HG03571 (cell line): Measurements from ENCODE around the gene ZNF546.
A peak's percentile ranks its signal among the peaks of the same experiment; 100 is the strongest.
"Not testable (repeated sequence)": the region's sequence is repeated elsewhere in the genome, so short reads cannot be mapped to it uniquely, and the experiment has no call there.

Experiments used
- ATAC-seq: cut with Tn5 transposase; IDR thresholded peaks from one replicate; pipeline ENCODE4 v1.9.1; 2021; ENCODE audit not compliant: unreplicated experiment

Gene ZNF546

DNA sequence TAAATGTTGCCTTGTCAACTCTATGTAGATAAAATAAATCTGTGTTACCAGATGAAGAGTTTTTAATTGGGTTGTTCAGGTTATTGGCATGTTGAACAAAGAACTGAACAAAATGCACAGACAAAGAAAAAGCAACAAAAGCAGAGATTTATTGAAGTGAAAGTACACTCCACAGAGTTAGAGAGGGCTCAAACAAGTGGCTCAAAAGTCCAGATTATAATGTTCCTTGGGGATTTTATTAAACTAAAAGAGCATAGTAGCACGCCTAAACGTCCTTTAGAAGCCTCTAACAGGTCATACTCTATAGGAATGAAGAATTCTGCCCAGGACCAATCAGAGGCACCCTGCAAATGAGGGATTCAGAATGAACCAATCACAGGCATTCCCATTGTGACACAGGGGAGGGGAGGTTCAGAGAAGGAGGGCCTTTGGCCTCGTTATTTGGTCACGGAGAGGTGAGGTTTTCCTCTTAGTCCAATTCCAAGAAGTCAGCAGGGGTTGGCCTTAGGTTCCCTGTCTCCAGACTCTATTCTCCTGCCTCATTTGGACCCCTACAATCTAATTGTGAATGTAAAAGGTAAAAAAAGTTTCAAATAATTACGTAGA, 13.1 kb upstream of the ZNF546 start:
- ATAC-seq, result no peak

DNA sequence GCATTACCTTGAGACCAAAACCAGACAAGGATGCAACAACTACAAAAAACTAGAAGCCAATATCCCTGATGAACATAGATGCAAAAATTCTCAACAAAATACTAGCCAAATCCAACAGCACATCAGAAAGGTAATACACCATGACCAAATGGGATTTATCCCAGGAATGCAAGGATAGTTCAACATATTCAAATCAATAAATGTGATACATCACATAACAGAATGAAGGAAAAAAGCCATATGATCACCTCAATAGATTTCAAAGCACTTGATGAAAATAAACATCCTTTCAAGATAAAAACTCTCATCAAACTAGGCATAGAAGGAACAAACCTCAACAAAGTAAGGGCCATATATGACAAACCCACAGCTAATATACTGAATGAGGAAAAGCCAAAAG, 10.2 kb upstream of the ZNF546 start:
- no peak for ATAC-seq

GRCh38 chr19:39987167-39987566, 9.7 kb upstream of the ZNF546 start:
- ATAC-seq, result no peak

- ATAC-seq, result no peak
Measured at GRCh38 chr19:39987596-39987995, 9.3 kb upstream of the ZNF546 start.

DNA sequence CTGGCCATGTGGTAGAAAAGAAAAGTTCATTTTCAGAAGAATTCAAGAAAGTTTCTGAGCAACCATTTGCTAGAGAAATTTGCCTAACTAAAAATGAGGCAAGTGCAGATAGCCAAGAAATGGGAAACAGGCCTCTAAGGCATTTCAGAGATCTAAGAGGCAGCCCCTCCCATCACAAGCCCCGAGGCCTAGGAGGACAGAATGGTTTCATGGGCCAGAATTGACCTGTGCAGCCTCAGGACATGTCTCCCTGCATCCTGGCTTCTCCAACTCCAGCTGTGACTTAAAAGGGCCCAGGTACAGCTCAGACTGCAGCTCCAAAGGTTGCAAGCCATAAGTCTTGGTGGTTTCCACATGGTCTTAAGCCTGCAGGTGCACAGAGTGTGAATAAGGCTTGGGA, 3.3 kb upstream of the ZNF546 start:
- ATAC-seq, result no peak

GRCh38 chr19:39994361-39994760, 2.5 kb upstream of the ZNF546 start:
- ATAC-seq, result no peak

- no peak for ATAC-seq
Measured at GRCh38 chr19:39995794-39996193, 1.1 kb upstream of the ZNF546 start.

- ATAC-seq, result peak; percentile 26
Measured at GRCh38 chr19:39996218-39996810, 546 bp upstream of the ZNF546 start.

- ATAC-seq, result no peak
Measured at GRCh38 chr19:39997638-39998216, 867 bp downstream of the ZNF546 start.

DNA sequence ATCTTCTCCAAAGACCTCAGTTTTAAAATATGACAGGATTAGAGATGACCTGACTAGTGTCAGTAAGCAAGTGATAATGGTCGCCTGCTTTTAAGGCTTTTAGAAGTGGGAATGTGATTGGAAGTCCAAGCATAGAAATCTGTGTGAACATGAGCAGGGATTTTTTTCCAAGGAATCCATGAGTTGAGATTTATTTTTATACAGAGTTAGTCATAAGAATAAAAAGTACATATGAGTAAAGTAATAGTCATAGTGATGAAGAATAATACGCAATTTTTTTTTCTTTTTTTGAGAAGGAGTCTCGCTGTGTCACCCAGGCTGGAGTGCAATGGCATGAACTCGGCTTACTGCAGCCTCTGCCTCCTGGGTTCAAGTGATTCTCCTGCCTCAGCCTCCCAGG, 1.6 kb downstream of the ZNF546 start:
- no peak for ATAC-seq

DNA sequence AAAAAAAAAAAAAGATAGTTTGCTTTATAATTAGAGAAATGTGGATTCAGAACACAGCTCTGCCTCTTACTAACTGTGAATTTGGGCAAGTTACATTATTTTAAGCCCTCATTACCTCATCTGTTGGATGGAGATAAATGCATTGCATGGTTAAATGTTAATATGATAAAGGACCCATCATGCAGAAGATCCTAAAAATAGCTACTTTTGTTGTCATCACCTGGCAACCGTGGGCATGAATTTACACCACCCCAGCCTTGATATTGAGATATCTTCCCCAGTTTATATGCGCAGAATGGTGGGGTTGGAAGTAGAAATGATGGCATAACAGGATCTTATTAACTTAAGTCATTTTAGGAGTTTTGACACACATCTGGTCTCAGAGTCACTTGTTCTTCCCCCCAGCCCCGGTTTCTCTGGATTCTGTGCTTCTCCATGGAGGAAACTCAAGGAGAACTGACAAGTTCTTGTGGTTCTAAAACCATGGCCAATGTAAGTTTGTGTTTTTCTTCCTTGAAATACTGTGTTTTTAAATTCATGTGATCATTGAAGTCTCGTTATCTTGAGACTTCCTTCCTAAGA, 8.9 kb downstream of the ZNF546 start:
- ATAC-seq, result no peak

- ATAC-seq, result no peak
Measured at GRCh38 chr19:40006273-40006691, 9.4 kb downstream of the ZNF546 start.

- no peak for ATAC-seq
Measured at GRCh38 chr19:40009674-40010073, 12.8 kb downstream of the ZNF546 start.

DNA sequence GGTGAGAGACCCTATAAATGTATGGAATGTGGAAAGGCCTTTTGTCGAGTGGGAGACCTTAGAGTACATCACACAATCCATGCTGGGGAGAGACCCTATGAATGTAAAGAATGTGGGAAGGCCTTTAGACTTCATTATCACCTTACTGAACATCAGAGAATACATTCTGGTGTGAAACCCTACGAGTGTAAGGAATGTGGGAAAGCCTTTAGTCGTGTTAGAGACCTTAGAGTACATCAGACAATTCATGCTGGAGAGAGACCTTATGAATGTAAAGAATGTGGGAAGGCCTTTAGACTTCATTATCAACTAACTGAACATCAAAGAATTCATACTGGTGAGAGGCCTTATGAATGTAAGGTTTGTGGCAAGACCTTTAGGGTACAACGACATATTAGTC, 17.1 kb downstream of the ZNF546 start:
- ATAC-seq, result no peak

GRCh38 chr19:40023969-40024368, 27.1 kb downstream of the ZNF546 start:
- ATAC-seq, result no peak

DNA sequence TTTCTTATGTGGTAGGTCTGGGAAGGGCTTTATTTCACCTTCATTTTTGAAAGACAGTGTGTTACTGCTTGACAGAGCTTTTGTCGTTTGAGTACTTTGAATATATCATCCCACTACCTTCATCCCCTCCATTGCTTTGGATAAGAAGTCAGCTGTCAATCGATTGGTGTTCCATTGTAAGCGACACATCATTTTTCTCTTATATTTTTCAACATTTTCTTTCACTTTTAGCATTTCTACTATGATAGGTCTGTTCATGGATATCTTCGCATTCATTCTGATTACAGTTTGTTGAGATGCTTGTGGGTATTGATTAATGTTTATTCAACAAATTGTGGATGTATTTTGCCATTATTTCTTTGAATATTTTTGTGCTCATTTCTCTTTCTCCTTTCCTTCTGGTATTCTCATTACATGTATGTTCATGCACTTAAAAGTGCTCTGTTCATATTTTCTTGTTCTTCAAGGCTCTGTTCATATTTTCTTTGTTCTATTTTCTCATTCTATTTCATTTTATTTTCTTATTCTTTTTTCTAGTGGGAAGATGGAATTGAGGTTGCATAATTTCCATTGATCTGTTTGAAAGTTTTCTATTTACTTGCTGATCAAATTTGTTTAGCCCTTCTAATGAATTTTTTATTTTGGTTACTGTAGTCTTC, 29.2 kb downstream of the ZNF546 start:
- ATAC-seq, result no peak

DNA sequence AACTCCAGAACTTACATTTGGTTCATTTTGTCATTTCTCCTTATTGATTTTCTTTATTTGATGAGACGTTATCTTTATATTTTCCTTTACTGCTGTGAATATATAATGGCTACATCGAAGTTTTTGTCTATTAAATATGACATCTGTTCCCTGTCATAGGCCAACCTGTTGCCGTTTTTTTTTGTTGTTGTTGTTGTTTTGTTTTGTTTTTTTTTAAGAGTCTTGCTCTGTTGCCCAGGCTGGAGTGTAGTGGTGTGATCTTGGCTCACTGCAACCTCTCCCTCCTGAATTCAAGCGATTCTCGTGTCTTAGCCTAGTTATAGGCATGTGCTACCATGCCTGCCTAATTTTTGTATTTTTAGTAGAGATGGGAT, 29.7 kb downstream of the ZNF546 start:
- no peak for ATAC-seq

GRCh38 chr19:40033989-40034560, 37.2 kb downstream of the ZNF546 start:
- no peak for ATAC-seq

- ATAC-seq, result no peak
Measured at GRCh38 chr19:40035996-40036395, 39.1 kb downstream of the ZNF546 start.

DNA sequence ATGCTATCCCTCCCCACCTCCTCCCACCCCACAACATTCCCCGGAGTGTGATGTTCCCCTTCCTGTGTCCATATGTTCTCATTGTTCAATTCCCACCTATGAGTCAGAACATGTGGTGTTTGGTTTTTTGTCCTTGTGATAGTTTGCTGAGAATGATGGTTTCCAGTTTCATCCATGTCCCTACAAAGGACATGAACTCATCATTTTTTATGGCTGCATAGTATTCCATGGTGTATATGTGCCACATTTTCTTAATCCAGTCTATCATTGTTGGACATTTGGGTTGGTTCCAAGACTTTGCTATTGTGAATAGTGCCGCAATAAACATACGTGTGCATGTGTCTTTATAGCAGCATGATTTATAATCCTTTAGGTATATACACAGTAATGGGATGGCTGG, 41.2 kb downstream of the ZNF546 start:
- ATAC-seq, result not testable (repeated sequence)

- not testable (repeated sequence) for ATAC-seq
Measured at GRCh38 chr19:40041718-40042117, 44.9 kb downstream of the ZNF546 start.

GRCh38 chr19:40053491-40053890, 56.6 kb downstream of the ZNF546 start:
- ATAC-seq, result no peak
